Gastroesophageal sphincter (tissue), 4 donors: ENCODE results near the gene RAB17. TPM values are rescaled to one million over a fixed set of nuclear protein-coding genes. Genes with fewer than 3 reads are reported as not detected.

Experiments used
- ATAC-seq: fragments of 150-250 bp; one replicate; pipeline ENCODE4 v1.9.1; 2016; ENCODE audit warnings: mild to moderate bottlenecking, moderate library complexity
- H3K27ac ChIP-seq, 4 donors: fragments of 200-600 bp; sonication (generic) in 3 of 4; 1 replicate in 3 of 4; 2 replicates in 1 of 4; pipeline ENCODE4 v1.5.1; 2016 to 2019
- H3K27me3 ChIP-seq: fragments of 200-600 bp; sonication (generic); one replicate; pipeline ENCODE4 v1.5.1; 2019
- H3K36me3 ChIP-seq, 2 donors: fragments of 200-600 bp; sonication (generic); one replicate each; pipeline ENCODE4 v1.5.1; 2019; ENCODE audit warnings: control low read depth in 1 of 2
- H3K4me1 ChIP-seq, 3 donors: fragments of 200-600 bp; sonication (generic); 1 replicate in 2 of 3; 2 replicates in 1 of 3; pipeline ENCODE4 v1.5.1; 2016 to 2019; ENCODE audit warnings: control low read depth in 2 of 3
- H3K4me3 ChIP-seq, 2 donors: fragments of 200-600 bp; sonication (generic); one replicate each; pipeline ENCODE4 v1.5.1; 2019; ENCODE audit warnings: mild to moderate bottlenecking in 1 of 2, moderate library complexity in 1 of 2
- H3K9me3 ChIP-seq, 3 donors: fragments of 200-600 bp; sonication (generic); one replicate each; pipeline ENCODE4 v1.5.1; 2017 to 2019; ENCODE audit warnings: control low read depth in 2 of 3
- CTCF ChIP-seq, 4 experiments: fragments of 200-600 bp in 2 of 4; fragments of 450-650 bp in 2 of 4; sonication (generic) in 1 of 4; IDR thresholded peaks; one replicate each; pipeline ENCODE4 v1.5.1; 2017 to 2019; ENCODE audit warnings: antibody characterized with exemption in 4 of 4, mild to moderate bottlenecking in 2 of 4, moderate library complexity in 2 of 4
- EP300 ChIP-seq: sonication (generic); formaldehyde crosslinking; IDR thresholded peaks from one replicate; pipeline ENCODE4 v1.6.1; 2017; ENCODE audit warnings: antibody characterized with exemption, mild to moderate bottlenecking
- POLR2A ChIP-seq, 2 donors: fragments of 450-650 bp; IDR thresholded peaks; one replicate each; pipeline ENCODE4 v1.6.1; 2017; ENCODE audit warnings: antibody characterized with exemption in 2 of 2, mild to moderate bottlenecking in 2 of 2, moderate library complexity in 1 of 2
- POLR2AphosphoS5 ChIP-seq: sonication (generic); formaldehyde crosslinking; IDR thresholded peaks from one replicate; pipeline ENCODE4 v1.6.1; 2017; ENCODE audit warnings: antibody characterized with exemption
- WGBS, 2 donors: methylation state at CpG; one replicate each; pipeline ENCODE4 v1.1.5; 2018; ENCODE audit warnings: low coverage in 1 of 2; 5-methylcytosine and 5-hydroxymethylcytosine counted together
- total RNA-seq, 4 donors: library from RNA; depleted of rRNA; stranded (reverse); fragments of >200 nt; gene quantifications; one replicate each; pipeline ENCODE4 v1.1.0, GENCODE V29; 2016

The RAB17 gene
- total RNA-seq, 4 donors from 2014 or later = 0.81 to 6.7 (median 3.2) TPM

DNA sequence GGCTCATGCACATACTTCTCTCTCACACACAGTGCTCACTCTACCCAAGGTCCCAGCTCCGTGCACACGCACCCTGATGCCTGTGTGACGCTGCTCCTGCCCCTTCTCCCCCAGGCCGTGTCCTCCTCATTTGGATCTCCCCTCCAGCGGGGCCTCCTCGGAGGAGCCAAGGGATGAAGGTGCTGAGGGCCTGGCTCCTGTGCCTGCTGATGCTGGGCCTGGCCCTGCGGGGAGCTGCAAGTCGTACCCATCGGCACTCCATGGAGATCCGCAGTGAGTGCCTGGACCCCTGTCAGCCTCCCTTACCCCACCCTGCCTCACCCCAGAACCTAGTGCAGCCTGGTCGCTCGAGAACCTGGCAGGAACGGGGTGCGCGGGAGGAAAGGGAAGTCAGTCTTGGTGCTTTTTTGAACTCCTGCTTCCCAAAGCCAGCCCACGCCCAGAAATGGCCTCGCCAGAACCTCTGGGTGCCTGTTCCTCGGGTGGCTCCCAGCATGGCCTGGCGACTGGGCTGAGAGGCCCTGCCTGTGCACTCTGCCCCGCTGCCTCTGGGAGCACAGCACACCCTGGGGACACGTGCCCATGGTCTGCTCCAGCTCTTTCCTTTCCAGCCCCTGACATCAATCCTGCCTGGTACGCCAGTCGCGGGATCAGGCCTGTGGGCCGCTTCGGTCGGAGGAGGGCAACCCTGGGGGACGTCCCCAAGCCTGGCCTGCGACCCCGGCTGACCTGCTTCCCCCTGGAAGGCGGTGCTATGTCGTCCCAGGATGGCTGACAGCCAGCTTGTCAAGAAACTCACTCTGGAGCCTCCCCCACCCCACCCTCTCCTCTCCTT lies 23.9 kb downstream of the RAB17 start, which contains the start of gene PRLH:
Gene PRLH (plus strand): TSS at position 174 of the 835 bp plus-strand sequence. CDS start 0 bp downstream, at position 174.
- no peak within 1 kb of the TSS for H3K4me3 ChIP-seq

GRCh38 chr2:237565974-237566373 lies 24.6 kb downstream of the RAB17 start:
- H3K4me1 ChIP-seq = no peaks in the 10 kb centered on the region
- peaks cover 20% of the 10 kb centered on the region for H3K27me3 ChIP-seq
- no peak overlapping the region for H3K27ac ChIP-seq
- H3K4me3 ChIP-seq = no peak overlapping the region
- no peaks in the 10 kb centered on the region for H3K36me3 ChIP-seq
- H3K9me3 ChIP-seq = no peaks in the 10 kb centered on the region
- TF ChIP-seq POLR2AphosphoS5 (no peak), EP300 (no peak), CTCF (IDR thresholded peaks at IDR 0.05) (no peak), POLR2A (IDR thresholded peaks at IDR 0.05) (no peak)
- WGBS, 2 donors = 55 to 80% methylated on average over 1 of the region's 1 CpG
- no peak for ATAC-seq

More for the DNA sequence above, 23.9 kb downstream of the RAB17 start, which contains the start of gene PRLH:
- Histone ChIP-seq H3K27ac (no peak within 1 kb of the TSS), H3K4me1 (peaks cover 0 to 2% (median 0%) of the 10 kb centered on the region in 3 donors), H3K27me3 (peaks cover 20% of the 10 kb centered on the region), H3K36me3 (no peaks in the 10 kb centered on the region), H3K9me3 (no peaks in the 10 kb centered on the region)
- no peak for TF ChIP-seq EP300
- TF ChIP-seq POLR2AphosphoS5 = no peak
- TF ChIP-seq POLR2A (IDR thresholded peaks at IDR 0.05) = no peak
- TF ChIP-seq CTCF (IDR thresholded peaks at IDR 0.05) = no peak
- ATAC-seq = no peak
- WGBS, 2 donors = 71 to 85% methylated on average over 7 to 9 of the region's 32 CpGs

GRCh38 chr2:237564526-237565131 lies 25.9 kb downstream of the RAB17 start:
- Histone ChIP-seq H3K27ac (no peak overlapping the region), H3K36me3 (no peaks in the 10 kb centered on the region), H3K9me3 (no peaks in the 10 kb centered on the region), H3K4me3 (no peak overlapping the region), H3K4me1 (peaks cover 0 to 5% (median 0%) of the 10 kb centered on the region in 3 donors), H3K27me3 (peaks cover 20% of the 10 kb centered on the region)
- TF ChIP-seq POLR2AphosphoS5 = no peak
- TF ChIP-seq CTCF (IDR thresholded peaks at IDR 0.05) = no peak
- TF ChIP-seq POLR2A (IDR thresholded peaks at IDR 0.05) = no peak
- no peak for TF ChIP-seq EP300
- 68% methylated on average over 4 of the region's 14 CpGs; no CpG with 5 or more reads in 1 of the 2 donors for WGBS, 2 donors
- ATAC-seq = no peak

DNA sequence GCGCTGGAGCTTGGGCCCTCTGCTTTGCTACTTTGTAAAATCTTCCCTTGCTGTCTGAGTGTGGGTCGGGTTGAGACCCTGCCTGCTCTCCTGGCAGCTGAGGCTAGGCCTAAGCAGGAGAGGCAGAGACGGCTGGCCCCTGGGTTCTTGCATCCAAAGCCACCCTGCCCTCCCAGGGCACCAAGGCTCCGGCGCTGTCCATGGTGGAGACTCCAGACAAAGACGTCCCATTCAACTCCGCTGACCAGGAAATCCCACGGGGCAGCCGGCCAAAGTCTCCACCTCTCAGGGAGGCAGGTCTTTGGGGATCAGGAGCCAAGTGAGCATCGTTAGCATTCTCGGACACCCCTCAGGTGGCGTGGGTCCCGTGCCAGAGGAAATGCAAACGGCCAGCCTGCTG lies 26.7 kb downstream of the RAB17 start:
- Histone ChIP-seq H3K9me3 (no peaks in the 10 kb centered on the region), H3K4me3 (no peak overlapping the region), H3K27ac (no peak overlapping the region), H3K27me3 (peaks cover 20% of the 10 kb centered on the region), H3K4me1 (peaks cover 0 to 13% (median 5%) of the 10 kb centered on the region in 3 donors), H3K36me3 (no peaks in the 10 kb centered on the region)
- WGBS, 2 donors = no CpG with 5 or more reads among the region's 14 CpGs
- no peak for TF ChIP-seq CTCF (IDR thresholded peaks at IDR 0.05)
- ATAC-seq = no peak
